Lung (tissue), 12 donors: ENCODE measurements around the gene MCM5. TPM values are rescaled to one million over a fixed set of nuclear protein-coding genes. Genes with fewer than 3 reads are reported as not detected.

Experiments used
- ATAC-seq: fragments of 200-7000 bp; cut with Tn5 transposase; one replicate; pipeline ENCODE4 v1.9.1; 2020; ENCODE audit warnings: moderate number of reproducible peaks; ENCODE audit not compliant: insufficient read depth, low FRiP score
- DNase-seq, 3 donors: peaks; one replicate each; pipeline ENCODE4 v3.0.0-alpha.2; 2013 to 2017
- H3K27ac ChIP-seq, 2 donors: one replicate each; pipeline ENCODE4 v1.5.1; 2013; ENCODE audit warnings: mild to moderate bottlenecking in 2 of 2, moderate library complexity in 2 of 2, control low read depth in 1 of 2, inconsistent platforms in 1 of 2, low read depth in 1 of 2, low read length in 1 of 2
- H3K27me3 ChIP-seq, 3 donors: one replicate each; pipeline ENCODE4 v1.5.1; 2013; ENCODE audit warnings: low read length in 2 of 3; ENCODE audit not compliant: control insufficient read depth in 3 of 3, insufficient read depth in 3 of 3
- H3K36me3 ChIP-seq, 4 donors: one replicate each; pipeline ENCODE4 v1.5.1; 2013; ENCODE audit warnings: low read length in 4 of 4, mild to moderate bottlenecking in 1 of 4, moderate library complexity in 1 of 4; ENCODE audit not compliant: control insufficient read depth in 4 of 4, insufficient read depth in 4 of 4
- H3K4me1 ChIP-seq, 5 donors: one replicate each; pipeline ENCODE4 v1.5.1; 2013; ENCODE audit warnings: low read length in 5 of 5, mild to moderate bottlenecking in 2 of 5, moderate library complexity in 1 of 5; ENCODE audit not compliant: control insufficient read depth in 5 of 5, insufficient read depth in 5 of 5
- H3K4me3 ChIP-seq: one replicate; pipeline ENCODE4 v1.5.1; 2013; ENCODE audit warnings: mild to moderate bottlenecking, control low read depth, moderate library complexity
- H3K9ac ChIP-seq, 2 donors: one replicate each; pipeline ENCODE4 v1.5.1; 2013; ENCODE audit warnings: low read length in 2 of 2, control low read depth in 1 of 2; ENCODE audit not compliant: insufficient read depth in 1 of 2
- H3K9me3 ChIP-seq, 4 donors: one replicate each; pipeline ENCODE4 v1.5.1; 2013; ENCODE audit warnings: low read length in 3 of 4, mild to moderate bottlenecking in 1 of 4, moderate library complexity in 1 of 4; ENCODE audit not compliant: control insufficient read depth in 4 of 4, insufficient read depth in 3 of 4
- WGBS, 2 donors: extraction: QIAGEN DNeasy Blood & Tissue Kit; methylation state at CpG; one replicate each; pipeline ENCODE4 v1.1.7; 2013; 5-methylcytosine and 5-hydroxymethylcytosine counted together
- polyA plus RNA-seq, 2 donors: library from polyadenylated mRNA; stranded (reverse); fragments of 200-250 nt; gene quantifications; one replicate each; pipeline ENCODE4 v1.2.1, GENCODE V29; 2013
- total RNA-seq, 2 donors: library from RNA; depleted of rRNA in 1 of 2; stranded (reverse); fragments of >200 nt in 1 of 2; gene quantifications; one replicate each; pipeline ENCODE4 v1.2.1, GENCODE V29; 2014 to 2021
- TF ChIP-seq, protein P1 (sequence below): IDR thresholded peaks from 2 replicates; pipeline ENCODE4 v1.5.1; 2012; ENCODE audit warnings: mild to moderate bottlenecking; ENCODE audit errors: control extremely low read depth, extremely low read depth
- donor health status: control.
- donor health status: control.
- donor health status: Bipolar disorder and iron deficiency.
- donor health status: healthy.
- donor health status: DM: yes; HTN: yes; CAD: no.

The MCM5 gene
- total and polyA plus RNA-seq, 4 donors: 17.6 to 43.1 (median 25.9) TPM

DNA sequence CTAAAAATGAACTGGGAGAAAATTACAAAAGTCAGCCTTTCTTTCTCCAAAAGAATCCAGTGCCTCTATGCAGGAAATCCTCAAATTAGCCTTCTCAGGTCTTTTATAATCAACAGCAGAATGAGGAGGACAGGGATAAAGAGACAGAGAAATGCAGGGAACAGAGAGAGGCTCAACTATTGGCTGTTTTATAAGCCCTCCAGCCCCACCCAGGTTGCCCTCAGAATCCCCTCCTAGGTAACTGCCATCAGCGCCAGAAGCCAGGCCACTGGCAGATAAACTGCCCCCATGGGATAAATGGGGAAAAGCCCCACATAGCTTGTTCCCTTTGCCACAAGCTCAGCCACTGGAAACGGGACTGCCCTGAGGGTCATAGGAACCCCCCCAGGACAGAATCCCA, 29.9 kb upstream of the MCM5 start:
- DNase-seq: no peak
- Histone ChIP-seq H3K9ac (no peak overlapping the region), H3K4me1 (peaks cover 0 to 10% (median 2%) of the 10 kb centered on the region in 5 donors), H3K27ac (no peak overlapping the region), H3K4me3 (no peak overlapping the region), H3K9me3 (no peaks in the 10 kb centered on the region), H3K27me3 (no peaks in the 10 kb centered on the region), H3K36me3 (no peaks in the 10 kb centered on the region)
- TF ChIP-seq, protein P1, sequence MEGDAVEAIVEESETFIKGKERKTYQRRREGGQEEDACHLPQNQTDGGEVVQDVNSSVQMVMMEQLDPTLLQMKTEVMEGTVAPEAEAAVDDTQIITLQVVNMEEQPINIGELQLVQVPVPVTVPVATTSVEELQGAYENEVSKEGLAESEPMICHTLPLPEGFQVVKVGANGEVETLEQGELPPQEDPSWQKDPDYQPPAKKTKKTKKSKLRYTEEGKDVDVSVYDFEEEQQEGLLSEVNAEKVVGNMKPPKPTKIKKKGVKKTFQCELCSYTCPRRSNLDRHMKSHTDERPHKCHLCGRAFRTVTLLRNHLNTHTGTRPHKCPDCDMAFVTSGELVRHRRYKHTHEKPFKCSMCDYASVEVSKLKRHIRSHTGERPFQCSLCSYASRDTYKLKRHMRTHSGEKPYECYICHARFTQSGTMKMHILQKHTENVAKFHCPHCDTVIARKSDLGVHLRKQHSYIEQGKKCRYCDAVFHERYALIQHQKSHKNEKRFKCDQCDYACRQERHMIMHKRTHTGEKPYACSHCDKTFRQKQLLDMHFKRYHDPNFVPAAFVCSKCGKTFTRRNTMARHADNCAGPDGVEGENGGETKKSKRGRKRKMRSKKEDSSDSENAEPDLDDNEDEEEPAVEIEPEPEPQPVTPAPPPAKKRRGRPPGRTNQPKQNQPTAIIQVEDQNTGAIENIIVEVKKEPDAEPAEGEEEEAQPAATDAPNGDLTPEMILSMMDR: no peak
- 88 to 93% methylated on average over 2 of the region's 2 CpGs for WGBS, 2 donors
- no peak for ATAC-seq

DNA sequence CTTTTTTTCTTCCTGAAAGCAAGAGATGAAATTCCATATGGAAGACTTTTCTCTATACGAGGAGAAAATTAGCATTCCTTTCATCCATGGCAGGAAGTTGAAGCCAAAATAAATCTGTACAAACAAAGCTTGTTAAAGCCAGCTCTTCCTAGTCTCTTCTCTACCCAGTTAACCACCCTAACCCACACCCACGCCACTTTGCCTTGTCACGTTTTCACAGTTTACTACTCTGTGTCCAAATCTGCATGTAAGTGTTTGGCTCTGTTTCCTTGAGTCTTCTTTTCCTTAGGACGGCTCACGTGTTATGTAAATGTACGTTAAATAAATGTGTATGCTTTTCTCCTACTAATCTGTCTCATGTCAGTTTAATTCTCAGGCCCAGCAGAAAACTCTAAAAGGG, 26.2 kb upstream of the MCM5 start:
- ATAC-seq: no peak
- TF ChIP-seq, protein P1: no peak
- 83 to 89% methylated on average over 6 of the region's 6 CpGs for WGBS, 2 donors

DNA sequence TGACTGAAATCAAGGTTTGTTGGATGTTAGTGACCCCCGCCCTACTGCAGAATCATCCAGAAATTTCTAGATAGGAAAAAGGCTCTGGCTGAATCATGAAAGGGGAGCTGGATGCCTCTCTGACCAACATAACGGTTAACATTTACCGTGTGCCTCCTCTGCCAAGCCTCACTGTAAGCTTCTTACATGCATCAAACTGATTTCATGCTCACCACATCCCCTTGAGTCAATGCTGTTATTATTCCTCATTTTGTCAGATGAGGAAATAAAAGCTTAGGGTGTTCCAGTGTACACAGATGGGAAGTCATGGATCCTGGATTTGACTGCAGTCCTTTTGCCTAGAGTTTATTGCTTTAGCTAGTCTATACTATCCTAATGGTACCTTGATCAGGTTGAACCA, 24.9 kb upstream of the MCM5 start:
- ATAC-seq: no peak
- H3K9me3 ChIP-seq: no peaks in the 10 kb centered on the region
- no peak overlapping the region for H3K9ac ChIP-seq
- H3K27me3 ChIP-seq: no peaks in the 10 kb centered on the region
- no peak for DNase-seq
- peaks cover 3 to 24% (median 6%) of the 10 kb centered on the region in 5 donors for H3K4me1 ChIP-seq
- no peak overlapping the region for H3K27ac ChIP-seq
- 40 to 77% methylated on average over 3 of the region's 3 CpGs for WGBS, 2 donors
- TF ChIP-seq, protein P1: no peak
- H3K4me3 ChIP-seq: no peak overlapping the region
- H3K36me3 ChIP-seq: no peaks in the 10 kb centered on the region

More for the DNA sequence above, 26.2 kb upstream of the MCM5 start:
- Histone ChIP-seq H3K9me3 (no peaks in the 10 kb centered on the region), H3K4me3 (no peak overlapping the region), H3K4me1 (peaks cover 3 to 24% (median 4%) of the 10 kb centered on the region in 5 donors), H3K9ac (no peak overlapping the region), H3K27me3 (no peaks in the 10 kb centered on the region), H3K27ac (no peak overlapping the region), H3K36me3 (no peaks in the 10 kb centered on the region)
- DNase-seq: no peak

DNA sequence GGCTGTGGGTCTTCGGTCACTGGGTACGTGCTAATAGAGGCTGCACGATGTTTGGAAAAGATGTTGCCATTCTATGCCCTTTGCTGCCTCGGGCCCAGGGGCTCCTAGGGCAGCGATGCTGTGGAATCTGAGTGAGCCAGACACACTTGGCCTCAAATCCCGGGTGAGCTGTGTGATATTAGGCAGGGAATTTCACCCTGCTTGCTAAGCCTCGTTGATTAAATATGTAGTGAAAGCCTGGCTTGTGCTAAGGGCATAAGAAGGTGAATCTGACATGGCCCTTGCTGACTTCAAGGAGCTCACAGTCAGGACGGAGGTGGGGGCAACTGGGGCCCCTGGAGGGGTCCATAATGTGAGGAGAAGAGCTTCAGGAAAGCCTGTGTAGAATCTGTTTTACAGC, 24.4 kb upstream of the MCM5 start:
- H3K27ac ChIP-seq: no peak overlapping the region
- WGBS, 2 donors: 81 to 89% methylated on average over 8 of the region's 8 CpGs

More for the DNA sequence above, 24.4 kb upstream of the MCM5 start:
- TF ChIP-seq, protein P1: no peak
- Histone ChIP-seq H3K4me3 (no peak overlapping the region), H3K27me3 (no peaks in the 10 kb centered on the region), H3K9ac (no peak overlapping the region), H3K9me3 (no peaks in the 10 kb centered on the region), H3K36me3 (no peaks in the 10 kb centered on the region), H3K4me1 (peaks cover 3 to 28% (median 6%) of the 10 kb centered on the region in 5 donors)
- DNase-seq (no peak), ATAC-seq (no peak)
